ENCODE results near the gene LCMT1.

DNA sequence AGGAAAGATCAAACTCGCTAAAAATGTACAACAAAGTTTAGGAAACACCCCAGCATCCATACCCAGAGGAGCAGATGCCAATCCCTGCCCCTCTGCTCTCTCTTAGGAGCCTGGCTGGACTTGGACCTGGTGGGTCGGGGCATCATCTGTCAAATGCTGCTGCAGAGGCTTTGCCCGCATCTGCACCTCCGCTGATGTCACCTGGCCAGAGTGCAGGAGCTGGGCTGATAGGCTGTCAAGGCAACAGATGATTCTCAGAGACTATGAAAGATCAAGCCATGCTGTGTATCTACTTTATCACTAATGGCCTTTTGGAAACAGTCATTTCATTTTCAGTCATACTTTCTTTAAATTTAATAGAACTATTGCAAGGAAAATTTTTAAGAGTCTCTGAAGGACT lies 15.9 kb upstream of the LCMT1 start:
- TF ChIP-seq, protein P1, sequence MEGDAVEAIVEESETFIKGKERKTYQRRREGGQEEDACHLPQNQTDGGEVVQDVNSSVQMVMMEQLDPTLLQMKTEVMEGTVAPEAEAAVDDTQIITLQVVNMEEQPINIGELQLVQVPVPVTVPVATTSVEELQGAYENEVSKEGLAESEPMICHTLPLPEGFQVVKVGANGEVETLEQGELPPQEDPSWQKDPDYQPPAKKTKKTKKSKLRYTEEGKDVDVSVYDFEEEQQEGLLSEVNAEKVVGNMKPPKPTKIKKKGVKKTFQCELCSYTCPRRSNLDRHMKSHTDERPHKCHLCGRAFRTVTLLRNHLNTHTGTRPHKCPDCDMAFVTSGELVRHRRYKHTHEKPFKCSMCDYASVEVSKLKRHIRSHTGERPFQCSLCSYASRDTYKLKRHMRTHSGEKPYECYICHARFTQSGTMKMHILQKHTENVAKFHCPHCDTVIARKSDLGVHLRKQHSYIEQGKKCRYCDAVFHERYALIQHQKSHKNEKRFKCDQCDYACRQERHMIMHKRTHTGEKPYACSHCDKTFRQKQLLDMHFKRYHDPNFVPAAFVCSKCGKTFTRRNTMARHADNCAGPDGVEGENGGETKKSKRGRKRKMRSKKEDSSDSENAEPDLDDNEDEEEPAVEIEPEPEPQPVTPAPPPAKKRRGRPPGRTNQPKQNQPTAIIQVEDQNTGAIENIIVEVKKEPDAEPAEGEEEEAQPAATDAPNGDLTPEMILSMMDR (IDR thresholded peaks at IDR 0.05): no peak
- TF ChIP-seq REST (IDR thresholded peaks at IDR 0.05; ENCODE audit: insufficient read depth in 1 of 2, low read depth in 2 of 2, low read length in 1 of 2): no peak
